H1 (cell line): ENCODE data around the gene OR4D11. TPM values are rescaled to one million over a fixed set of nuclear protein-coding genes. Genes with fewer than 3 reads are reported as not detected.

Experiments
- MAFK ChIP-seq: IDR thresholded peaks from 2 replicates; pipeline ENCODE4 v1.6.1; 2012; ENCODE audit warnings: low read depth, mild to moderate bottlenecking, improper control_type of control experiment, low read length
- polyA plus RNA-seq, 7 experiments: library from polyadenylated mRNA; depleted of rRNA in 3 of 7; stranded (reverse) in 5 of 7; unstranded in 2 of 7; fragments of >200 nt in 5 of 7; fragments of 200-250 nt in 2 of 7; gene quantifications; 1 replicate in 5 of 7; 2 replicates in 1 of 7; 4 replicates in 1 of 7; pipeline versions ENCODE4 v1.2.1 to v1.2.3, GENCODE V29; 2011 to 2013; ENCODE audit warnings: missing spikeins in 2 of 7, mixed read lengths in 2 of 7
- total RNA-seq: library from RNA; stranded (reverse); fragmentation: NEBNext Ultra II Directional; extraction: Animal tissue kit (Norgen Biotek cat#: 25700); gene quantifications from 2 replicates; pipeline ENCODE4 v1.2.1, GENCODE V29; 2021
- TF ChIP-seq, protein P1 (sequence below): fragments of 300-600 bp; sonication (generic); IDR thresholded peaks from 2 replicates; pipeline ENCODE4 v1.7.1; 2012; ENCODE audit warnings: low read length, moderate library complexity, mild to moderate bottlenecking, inconsistent platforms; ENCODE audit not compliant: insufficient replicate concordance

The OR4D11 gene
- total and polyA plus RNA-seq, 2 of the 8 experiments (the other 6 are each of a cell fraction or from before 2014, with no cell fraction given): not detected

DNA sequence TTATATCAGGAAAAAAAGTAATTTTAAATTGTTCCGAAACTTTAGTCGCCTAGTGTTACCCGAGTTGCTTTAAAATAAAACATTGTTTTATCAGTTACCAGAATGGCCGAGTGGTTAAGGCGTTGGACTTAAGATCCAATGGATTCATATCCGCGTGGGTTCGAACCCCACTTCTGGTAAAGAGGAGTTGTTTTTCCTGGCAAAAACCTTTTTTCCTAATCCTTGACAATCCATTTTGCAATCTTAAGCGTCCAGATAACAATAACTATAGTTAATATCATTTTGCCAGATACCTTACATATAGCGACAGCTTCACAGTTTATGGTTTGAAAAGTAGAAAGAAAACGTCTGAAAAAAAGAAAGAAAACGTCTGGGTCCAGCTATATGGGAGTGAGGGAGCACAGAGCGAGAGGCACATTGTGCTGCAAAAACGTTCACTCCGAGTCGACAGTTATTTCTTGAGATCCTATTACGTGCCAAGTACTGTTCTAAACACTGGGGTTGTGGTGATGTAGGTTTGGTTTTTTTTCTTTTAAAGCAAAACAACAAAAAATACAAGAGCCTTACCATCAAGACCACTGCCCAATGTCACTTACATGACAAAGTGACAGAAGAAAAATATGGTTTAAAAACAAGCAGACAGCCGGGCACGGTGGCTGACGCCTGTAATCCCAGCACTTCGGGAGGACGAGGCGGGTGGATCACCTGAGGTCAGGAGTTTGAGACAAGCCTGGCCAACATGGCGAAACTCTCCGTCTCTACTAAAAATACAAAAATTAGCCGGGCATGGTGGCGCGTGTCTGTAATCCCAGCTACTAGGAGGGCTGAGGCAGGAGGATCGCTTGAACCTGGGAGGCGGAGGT is 48.5 kb downstream of the OR4D11 start (continued):
- TF ChIP-seq, protein P1, sequence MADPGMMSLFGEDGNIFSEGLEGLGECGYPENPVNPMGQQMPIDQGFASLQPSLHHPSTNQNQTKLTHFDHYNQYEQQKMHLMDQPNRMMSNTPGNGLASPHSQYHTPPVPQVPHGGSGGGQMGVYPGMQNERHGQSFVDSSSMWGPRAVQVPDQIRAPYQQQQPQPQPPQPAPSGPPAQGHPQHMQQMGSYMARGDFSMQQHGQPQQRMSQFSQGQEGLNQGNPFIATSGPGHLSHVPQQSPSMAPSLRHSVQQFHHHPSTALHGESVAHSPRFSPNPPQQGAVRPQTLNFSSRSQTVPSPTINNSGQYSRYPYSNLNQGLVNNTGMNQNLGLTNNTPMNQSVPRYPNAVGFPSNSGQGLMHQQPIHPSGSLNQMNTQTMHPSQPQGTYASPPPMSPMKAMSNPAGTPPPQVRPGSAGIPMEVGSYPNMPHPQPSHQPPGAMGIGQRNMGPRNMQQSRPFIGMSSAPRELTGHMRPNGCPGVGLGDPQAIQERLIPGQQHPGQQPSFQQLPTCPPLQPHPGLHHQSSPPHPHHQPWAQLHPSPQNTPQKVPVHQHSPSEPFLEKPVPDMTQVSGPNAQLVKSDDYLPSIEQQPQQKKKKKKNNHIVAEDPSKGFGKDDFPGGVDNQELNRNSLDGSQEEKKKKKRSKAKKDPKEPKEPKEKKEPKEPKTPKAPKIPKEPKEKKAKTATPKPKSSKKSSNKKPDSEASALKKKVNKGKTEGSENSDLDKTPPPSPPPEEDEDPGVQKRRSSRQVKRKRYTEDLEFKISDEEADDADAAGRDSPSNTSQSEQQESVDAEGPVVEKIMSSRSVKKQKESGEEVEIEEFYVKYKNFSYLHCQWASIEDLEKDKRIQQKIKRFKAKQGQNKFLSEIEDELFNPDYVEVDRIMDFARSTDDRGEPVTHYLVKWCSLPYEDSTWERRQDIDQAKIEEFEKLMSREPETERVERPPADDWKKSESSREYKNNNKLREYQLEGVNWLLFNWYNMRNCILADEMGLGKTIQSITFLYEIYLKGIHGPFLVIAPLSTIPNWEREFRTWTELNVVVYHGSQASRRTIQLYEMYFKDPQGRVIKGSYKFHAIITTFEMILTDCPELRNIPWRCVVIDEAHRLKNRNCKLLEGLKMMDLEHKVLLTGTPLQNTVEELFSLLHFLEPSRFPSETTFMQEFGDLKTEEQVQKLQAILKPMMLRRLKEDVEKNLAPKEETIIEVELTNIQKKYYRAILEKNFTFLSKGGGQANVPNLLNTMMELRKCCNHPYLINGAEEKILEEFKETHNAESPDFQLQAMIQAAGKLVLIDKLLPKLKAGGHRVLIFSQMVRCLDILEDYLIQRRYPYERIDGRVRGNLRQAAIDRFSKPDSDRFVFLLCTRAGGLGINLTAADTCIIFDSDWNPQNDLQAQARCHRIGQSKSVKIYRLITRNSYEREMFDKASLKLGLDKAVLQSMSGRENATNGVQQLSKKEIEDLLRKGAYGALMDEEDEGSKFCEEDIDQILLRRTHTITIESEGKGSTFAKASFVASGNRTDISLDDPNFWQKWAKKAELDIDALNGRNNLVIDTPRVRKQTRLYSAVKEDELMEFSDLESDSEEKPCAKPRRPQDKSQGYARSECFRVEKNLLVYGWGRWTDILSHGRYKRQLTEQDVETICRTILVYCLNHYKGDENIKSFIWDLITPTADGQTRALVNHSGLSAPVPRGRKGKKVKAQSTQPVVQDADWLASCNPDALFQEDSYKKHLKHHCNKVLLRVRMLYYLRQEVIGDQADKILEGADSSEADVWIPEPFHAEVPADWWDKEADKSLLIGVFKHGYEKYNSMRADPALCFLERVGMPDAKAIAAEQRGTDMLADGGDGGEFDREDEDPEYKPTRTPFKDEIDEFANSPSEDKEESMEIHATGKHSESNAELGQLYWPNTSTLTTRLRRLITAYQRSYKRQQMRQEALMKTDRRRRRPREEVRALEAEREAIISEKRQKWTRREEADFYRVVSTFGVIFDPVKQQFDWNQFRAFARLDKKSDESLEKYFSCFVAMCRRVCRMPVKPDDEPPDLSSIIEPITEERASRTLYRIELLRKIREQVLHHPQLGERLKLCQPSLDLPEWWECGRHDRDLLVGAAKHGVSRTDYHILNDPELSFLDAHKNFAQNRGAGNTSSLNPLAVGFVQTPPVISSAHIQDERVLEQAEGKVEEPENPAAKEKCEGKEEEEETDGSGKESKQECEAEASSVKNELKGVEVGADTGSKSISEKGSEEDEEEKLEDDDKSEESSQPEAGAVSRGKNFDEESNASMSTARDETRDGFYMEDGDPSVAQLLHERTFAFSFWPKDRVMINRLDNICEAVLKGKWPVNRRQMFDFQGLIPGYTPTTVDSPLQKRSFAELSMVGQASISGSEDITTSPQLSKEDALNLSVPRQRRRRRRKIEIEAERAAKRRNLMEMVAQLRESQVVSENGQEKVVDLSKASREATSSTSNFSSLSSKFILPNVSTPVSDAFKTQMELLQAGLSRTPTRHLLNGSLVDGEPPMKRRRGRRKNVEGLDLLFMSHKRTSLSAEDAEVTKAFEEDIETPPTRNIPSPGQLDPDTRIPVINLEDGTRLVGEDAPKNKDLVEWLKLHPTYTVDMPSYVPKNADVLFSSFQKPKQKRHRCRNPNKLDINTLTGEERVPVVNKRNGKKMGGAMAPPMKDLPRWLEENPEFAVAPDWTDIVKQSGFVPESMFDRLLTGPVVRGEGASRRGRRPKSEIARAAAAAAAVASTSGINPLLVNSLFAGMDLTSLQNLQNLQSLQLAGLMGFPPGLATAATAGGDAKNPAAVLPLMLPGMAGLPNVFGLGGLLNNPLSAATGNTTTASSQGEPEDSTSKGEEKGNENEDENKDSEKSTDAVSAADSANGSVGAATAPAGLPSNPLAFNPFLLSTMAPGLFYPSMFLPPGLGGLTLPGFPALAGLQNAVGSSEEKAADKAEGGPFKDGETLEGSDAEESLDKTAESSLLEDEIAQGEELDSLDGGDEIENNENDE: peak; percentile 73
- TF ChIP-seq MAFK: peak; percentile 75; the same call in 1 of the 2 replicates
- TF ChIP-seq, all 59 proteins: peak for 5
